Epithelial cell of proximal tubule (primary cell): ENCODE results near the gene NBEAL1. TPM values are rescaled to one million over a fixed set of nuclear protein-coding genes. Genes with fewer than 3 reads are reported as not detected.
A peak's percentile ranks its signal among the peaks of the same experiment; 100 is the strongest.

Experiments used
- DNase-seq: peaks from one replicate; pipeline ENCODE4 v3.0.0-alpha.2; 2011; ENCODE audit warnings: low read depth
- H3K4me3 ChIP-seq: 2 replicates; pipeline ENCODE4 v1.5.1; 2011; ENCODE audit warnings: low read depth, mild to moderate bottlenecking, low read length
- CTCF ChIP-seq: conservative IDR thresholded peaks from 2 replicates; pipeline ENCODE4 v1.5.1; 2012; ENCODE audit warnings: low read depth, mild to moderate bottlenecking, low read length
- total RNA-seq: library from RNA; depleted of rRNA; stranded (reverse); fragments of >200 nt; gene quantifications from 2 replicates; pipeline ENCODE4 v1.2.3, GENCODE V29; 2015

Gene NBEAL1
- total RNA-seq, 1 donor from 2014 or later: 11.5 TPM

- no peak overlapping the region for H3K4me3 ChIP-seq
- no peak for DNase-seq
- TF ChIP-seq CTCF: no peak
Measured at GRCh38 chr2:203040966-203041521, 26.4 kb downstream of the NBEAL1 start.

DNA sequence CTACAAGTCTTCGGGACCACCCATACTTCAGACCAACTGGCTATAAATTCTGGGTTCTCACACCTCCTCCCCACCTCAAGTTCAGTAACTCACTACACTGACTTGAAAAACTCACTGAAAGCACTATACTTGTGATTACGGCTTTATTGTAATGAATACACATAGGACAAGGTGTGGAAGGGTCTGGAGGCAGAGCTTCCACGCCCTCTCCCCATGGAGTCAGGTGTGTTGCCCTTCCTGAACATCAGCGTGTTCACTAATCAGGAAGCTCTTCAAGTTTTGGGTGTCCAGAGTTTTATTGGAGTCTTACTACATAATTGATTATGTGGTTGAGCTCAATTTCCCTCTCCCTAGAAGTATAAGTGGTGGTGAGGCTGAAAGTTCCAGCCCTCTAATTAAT is 27.5 kb downstream of the NBEAL1 start:
- no peak overlapping the region for H3K4me3 ChIP-seq
- no peak for DNase-seq
- TF ChIP-seq CTCF: no peak

GRCh38 chr2:203043226-203043625 is 28.6 kb downstream of the NBEAL1 start:
- DNase-seq: no peak
- no peak for TF ChIP-seq CTCF
- no peak overlapping the region for H3K4me3 ChIP-seq

GRCh38 chr2:203045867-203046266 is 31.2 kb downstream of the NBEAL1 start:
- no peak overlapping the region for H3K4me3 ChIP-seq
- no peak for DNase-seq
- TF ChIP-seq CTCF: no peak

DNA sequence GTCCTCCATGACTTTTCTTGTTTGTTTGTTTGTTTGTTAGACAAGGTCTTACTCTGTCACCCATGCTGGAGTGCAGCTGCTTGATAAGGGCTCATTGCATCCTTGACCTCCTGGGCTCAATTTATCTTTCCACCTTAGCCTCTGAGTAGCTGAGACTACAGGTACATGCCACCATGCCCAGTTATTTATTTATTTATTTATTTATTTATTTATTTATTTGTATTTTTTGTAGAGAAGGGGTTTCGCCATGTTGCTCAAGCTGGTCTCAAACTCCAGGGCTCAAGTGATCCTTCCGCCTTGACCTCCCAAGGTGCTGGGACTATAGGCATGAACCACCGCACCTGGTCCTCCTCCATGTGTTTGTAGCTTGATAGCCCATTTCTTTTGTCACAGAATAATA is 37.9 kb downstream of the NBEAL1 start:
- no peak for DNase-seq
- H3K4me3 ChIP-seq: no peak overlapping the region
- TF ChIP-seq CTCF: no peak

- H3K4me3 ChIP-seq: no peak overlapping the region
- no peak for TF ChIP-seq CTCF
- no peak for DNase-seq
Measured at GRCh38 chr2:203059567-203060240, 45.0 kb downstream of the NBEAL1 start.

- peak; percentile 69 for DNase-seq
- no peak for TF ChIP-seq CTCF
- H3K4me3 ChIP-seq: no peak overlapping the region
Measured at GRCh38 chr2:203061346-203061745, 46.7 kb downstream of the NBEAL1 start.
